ENCODE data around the gene USP6NL.

The USP6NL gene

DNA sequence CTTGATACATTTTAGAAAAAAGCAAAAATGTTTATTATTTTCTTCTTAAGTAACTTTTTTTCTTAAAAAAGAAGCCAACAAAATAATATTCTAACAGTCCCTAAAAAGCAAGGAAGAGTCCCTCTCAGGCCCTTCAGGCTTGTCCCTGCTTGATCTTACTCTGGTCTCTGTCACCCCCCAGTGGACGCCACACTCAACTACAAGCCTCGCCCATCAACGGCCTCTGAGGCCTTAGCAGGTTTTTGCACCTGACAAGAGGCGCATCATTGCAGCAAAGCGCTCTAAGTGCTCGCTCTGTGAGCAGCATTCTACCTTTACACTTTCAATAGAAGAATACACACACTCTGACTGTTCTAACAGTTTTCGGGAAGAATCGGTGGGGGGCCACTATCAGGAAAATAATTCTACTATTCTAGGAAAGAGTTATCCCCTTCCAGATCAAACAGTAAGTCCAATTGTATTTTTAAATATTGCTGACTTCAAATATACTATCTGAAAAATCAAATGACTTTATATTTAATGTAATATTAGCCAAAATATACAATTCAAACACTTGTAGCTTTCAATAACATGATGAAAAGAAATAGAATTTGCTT lies 139.2 kb downstream of the USP6NL start:
- peak; percentile 54 for DNase-seq

DNA sequence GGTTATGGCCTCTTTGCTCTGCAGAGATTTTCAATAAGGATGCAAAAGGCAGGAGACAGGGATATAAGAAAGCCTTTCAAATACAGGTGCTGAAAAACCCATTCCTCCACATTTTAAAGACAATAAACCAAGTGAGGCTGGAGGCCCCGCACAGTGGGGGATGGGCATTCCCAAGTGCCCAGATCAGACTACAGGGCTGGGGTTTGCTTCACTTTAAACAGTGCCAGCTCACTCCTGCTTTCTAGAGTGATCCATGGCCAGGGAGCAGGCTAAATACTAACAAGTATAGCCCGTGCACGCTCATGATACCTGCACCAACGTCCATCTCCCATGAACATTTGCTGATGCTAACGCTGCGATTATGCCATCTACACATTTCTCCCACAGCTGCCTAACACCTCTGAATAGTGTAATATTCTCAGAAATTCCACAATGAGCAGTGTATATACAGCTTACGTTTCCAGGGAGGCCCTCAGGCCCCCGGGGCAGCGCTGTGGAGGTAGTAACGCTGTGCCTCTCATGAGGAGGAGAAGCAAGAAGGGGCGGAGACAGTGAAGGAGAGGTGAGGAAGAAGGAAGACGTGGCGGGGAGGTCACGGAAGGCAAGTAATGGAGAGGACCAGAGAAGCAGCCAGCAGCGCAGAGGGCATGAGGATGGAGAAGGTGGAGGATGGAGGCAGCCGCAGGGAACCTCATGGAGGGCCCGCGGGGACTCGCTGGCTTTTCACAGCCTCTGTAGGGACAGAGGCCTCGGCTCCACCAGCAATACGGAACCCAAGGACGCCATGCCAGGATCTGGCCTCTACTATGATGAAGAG lies 141.7 kb downstream of the USP6NL start:
- no peak for DNase-seq

DNA sequence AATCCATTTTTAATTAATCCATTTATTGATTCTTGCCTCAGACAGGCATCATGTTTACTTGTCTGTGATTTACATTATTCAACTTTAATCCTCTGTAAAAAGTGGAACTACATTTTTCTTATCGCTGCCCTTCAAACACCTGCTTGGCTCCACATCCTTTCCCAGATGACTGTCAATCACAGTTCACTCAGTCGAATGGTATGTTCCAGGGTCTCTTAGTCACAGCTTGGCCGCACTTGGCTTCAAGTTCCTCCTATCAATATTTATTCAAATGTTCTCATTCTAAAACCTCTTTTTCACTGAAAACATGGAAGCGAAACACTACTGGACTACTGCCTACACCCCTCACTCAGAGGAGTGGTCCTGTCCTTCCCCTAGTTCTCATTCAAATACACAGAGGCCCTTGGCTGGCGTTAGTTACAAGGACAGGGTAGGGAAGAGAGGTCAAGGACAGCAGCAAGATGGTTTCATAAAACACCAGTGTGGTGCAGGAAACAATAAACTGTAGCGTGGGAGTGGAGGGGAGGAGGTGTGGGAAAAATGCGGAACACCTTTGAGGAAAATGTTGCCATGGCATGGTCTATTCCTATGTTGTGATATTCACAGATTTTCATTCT lies 143.2 kb downstream of the USP6NL start:
- no peak for DNase-seq

DNA sequence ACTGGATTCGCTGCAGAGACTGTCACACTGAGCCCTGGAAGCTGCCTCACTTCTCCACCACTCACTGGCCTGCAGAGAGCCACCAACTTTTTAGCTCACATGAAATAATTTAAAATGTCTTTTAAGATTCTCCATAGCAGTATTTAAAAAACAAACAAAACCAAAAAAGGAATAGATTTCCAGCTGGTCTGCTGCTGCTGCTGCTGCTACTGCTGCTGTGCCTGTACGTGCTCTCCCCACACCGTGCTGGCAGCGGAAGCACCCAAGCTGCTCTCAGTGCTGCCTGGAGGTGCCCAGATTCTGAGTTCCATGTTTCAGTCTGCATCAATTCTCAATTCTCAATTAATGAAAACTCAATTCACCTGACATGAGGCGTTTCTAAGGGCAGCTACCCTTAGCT lies 146.0 kb downstream of the USP6NL start:
- DNase-seq: no peak

DNA sequence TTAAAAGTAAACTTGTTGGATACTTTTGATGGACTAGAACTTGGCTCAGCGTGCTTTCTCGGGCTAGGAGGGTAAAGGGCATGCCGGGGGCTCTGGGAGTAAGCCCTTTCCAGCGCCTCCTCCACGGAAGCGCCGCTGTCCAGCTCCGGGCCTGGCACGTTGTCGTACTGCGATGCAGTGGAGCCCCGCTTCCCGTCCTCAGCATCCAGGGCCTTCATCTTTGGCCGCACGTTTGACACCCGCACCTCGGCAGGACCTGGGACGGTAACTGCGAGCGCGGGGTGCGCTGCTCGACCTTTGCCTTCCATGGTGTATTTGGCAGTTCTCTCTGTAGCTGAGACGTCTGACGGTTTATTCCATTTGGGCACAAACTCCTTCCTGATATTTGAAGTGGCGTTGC lies 148.3 kb downstream of the USP6NL start:
- no peak for DNase-seq

DNA sequence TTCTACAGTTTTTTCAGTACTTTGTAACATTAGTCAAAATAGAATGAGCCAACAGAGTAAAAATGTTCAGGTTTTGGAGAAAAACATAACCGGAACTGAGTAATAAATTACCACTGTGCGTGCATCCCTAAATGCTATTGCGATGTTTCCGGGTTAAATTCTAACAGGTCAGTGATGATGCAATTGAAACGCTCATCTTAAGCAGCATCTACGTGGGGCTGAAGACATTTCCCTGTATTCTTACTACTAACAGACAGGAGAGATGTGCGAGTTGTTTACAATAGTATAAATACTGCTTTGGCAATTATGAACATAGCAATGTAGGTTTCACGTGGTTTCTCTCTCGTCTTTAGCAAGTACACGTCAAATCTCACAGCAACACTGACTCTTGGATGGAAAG lies 149.4 kb downstream of the USP6NL start:
- no peak for DNase-seq

DNA sequence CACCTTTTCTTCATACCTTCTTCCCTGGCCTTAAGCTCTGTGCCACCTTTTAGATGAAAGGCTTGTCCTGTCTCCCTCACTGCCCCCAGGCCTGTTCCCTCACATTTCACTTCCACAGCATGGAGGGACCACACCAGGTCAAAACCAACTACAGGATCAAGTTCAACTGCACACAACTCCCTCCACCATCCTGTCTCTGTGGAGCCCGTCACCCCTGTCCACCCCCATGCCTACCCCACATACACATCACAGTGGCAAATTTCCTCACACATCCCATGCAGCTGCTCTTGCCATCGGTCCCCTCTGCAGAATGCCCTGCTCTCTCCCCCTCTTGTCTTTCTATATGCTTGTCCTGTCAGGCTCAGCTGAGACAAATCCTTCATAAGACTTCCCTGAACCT lies 154.1 kb downstream of the USP6NL start:
- no peak for DNase-seq

DNA sequence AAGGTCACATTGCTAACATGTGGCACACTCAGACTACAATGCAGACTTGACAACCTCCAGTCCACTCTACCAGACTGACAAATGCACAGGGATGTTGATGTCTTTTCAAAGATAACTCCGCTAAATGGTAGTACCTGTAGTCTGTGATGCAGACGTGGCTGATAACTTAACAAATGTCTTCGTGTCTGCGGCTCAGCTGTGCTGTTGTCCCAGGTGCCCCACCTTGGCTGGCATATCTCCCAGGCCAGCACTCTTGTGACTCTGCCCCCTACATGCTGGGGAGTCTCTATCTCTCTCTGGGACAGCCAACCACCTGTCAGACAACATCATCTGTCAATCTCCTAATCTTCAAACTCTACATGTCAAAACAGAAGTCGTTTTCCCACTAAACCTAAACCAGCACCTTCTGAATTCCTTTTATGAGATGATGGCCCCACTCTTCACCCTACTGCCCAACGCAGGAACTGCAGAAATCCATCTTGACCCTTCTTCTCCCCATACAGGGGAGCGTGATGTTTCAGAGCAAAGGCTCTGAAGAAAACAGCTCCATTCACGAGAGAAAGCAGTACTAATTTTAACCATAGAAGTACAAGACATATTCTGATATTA lies 156.4 kb downstream of the USP6NL start:
- no peak for DNase-seq

DNA sequence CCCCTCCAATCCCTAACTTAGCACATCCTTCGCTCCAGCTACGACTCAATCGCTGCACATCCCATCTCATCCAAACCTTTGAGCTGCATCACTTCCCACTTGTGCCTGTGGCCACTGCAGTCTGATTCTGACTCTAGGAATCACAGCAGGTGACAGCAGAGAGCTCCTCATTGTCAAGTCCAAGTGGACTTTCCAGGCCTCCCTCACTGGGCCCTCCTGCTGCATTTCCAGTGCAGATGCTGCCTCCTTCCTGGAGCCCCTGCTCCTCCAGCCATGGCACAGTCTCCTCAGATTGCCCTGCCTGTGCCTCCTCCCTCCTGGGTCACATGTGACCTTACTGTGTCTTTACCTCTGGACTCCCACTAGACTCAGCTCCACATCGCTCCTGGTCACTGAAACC lies 157.3 kb downstream of the USP6NL start:
- DNase-seq: no peak

DNA sequence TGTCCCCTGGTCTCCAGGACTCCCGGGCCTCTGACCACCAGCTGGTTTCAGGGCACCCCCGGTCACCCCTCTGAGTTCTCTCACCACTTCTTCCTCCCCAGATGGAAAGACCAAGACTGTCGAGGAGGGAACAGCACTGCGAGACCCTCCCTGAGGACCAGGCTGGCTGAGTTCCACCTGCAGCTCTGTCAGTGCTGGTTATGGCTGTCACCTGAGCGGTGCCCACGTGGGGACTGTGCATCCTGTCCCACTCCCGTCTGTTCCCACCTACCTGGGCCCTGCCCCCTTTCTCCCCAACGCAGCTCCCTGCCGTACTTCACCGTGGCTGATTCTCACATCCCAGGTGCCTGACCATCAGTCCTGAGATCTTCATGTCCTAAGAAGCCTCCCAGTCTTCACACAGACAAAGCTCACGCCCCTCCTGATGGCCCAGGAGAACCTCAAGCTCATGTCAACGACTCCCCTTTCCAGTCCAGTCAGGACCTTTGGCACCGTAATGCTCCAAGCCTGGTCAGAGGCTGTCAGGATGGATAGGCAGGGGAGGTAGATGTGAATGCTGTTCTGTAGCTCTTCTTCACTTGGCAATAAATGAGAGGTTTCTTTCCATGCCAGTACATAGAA lies 159.7 kb downstream of the USP6NL start:
- no peak for DNase-seq

DNA sequence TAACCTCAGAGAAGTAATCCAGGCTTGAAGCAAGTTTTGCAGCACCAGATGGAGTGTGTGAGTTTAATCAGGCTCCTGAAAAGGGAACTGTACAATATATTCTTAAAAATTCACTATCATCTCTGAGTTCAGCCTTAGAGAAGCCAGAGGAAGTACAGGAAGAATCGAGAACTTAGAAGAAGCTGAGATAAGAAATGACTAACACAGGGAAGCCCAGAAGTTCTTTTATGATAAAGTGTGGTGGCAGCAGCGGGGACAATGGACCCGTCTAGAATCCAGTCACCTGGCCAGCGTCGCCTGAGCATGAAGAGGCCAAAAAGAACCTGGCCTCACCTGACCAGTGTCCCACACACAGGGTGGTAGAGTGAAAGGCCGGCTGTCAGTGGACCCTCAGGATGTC lies 161.0 kb downstream of the USP6NL start:
- DNase-seq: no peak

DNA sequence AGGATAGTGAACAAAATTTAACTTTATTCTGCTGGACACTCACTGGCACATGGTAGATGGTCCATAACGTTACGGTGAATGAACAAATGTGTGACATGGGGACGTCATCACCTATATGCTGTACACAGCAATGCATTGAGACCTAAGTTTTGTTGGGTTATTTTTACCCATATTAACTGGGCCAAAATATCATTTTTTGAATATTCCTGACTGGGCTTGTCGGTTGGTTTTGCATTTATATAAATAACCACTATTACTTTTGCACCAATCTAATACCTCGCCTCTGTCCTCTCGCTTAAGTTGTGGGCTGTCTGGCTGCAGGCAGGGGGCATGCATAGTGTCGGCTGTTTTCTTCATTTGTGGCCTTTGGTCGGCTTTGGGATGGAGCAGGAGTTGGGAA lies 161.7 kb downstream of the USP6NL start:
- no peak for DNase-seq

DNA sequence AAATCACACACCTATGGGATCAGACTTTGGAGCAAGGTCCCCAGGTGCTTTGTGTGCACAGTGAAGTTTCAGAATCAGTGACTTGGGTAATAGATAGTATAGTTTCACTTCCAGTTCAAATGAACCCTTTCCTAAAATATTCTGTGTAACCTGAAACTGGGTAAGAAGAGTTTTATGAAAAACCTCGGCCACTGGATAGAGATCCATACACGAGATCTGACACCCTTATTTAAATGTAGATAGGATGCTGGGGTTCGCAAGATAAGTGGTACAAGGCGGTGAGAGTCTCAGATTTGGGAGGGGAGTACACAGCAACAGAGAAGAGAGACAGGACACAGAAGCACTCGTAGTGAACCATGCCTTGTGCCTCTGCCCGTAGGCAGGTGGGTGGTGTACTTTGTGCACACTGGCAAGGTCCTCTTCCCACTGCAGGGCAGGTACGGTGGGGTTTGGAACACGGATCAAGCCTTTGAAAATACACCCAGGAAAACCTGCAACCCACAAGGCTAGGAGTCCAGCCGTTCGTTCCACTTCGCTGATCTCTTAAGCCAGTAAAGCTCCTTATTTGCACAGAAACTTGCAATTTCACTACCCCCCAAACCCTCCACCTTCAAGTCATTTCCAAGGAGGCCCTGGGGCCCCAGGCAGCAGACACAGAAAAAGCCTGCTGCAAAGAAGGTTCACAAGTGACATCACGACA lies 162.8 kb downstream of the USP6NL start:
- DNase-seq: no peak

DNA sequence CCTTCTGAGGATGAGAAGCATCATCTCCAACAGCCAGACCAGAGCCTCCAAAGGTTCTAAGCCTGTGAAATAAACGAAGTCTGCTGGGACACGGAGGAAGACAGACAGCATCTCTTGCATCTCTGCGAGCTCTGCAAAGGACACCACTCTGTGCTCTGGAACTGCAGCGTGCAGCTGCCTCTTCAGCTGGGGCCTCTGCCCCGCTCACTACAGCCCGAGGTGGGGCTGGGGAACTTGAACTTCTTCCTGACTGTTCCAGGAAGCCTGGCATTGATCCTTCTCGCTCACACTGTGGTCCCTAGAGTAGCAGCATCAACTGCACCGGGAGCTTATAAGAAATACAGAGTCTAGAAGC lies 163.3 kb downstream of the USP6NL start:
- DNase-seq: no peak

DNA sequence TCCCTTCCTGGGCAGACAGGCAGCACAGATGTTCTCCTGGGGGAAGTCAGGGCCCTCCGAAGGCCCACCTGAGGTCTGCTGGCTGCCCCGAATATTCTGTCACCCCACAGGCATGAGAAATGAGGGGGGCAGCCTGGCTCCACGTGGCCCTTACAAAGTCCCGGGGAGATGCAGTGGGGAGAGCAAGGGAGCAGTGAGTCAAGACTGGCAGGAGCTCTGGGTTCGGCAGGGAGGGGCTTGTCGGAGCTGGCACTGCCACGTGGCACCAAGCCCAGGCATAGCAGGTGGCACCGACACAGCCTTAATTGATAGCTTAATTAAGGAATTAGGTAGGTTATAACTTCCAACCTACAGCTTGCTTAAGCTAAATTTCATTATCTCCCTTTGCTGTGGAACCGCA lies 163.9 kb downstream of the USP6NL start:
- no peak for DNase-seq

DNA sequence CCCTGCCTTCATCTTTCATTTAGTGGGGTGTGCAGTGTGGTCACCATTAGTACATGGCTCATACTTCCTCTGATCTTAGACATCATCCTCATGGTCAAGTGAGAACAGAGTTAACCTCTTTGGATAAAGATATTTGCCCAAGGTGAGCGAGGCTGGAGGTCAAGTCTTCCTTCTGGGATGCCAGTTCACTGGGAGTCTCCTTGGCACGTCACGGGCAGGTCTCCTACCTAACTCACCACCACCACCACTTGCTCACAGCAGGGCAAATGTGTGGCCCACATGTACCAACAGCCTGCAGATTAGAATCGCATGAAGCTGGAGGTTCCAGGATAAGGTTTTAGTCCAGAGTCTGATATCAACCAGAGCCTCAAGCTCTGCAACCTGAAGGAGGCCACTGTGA lies 164.6 kb downstream of the USP6NL start:
- DNase-seq: no peak

DNA sequence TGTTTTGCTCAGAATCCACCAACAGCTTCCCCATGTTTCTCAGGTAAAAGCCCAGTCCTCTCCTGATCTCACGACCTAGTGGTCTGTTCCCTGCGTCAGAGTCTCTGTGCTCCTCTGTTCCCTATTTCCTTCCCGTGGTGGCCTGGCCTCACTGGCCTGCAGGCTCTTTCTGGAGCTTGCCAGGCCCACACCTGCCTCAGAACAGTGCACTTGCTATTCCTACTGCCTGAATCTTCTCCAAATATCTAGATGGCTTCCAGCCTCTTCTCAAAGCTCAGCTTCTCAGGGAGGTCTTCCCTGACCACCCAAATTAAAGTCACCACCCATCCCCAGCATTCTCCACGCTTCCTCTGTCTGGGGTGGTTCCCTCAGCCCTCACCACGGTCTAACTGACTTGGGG lies 165.3 kb downstream of the USP6NL start:
- no peak for DNase-seq

DNA sequence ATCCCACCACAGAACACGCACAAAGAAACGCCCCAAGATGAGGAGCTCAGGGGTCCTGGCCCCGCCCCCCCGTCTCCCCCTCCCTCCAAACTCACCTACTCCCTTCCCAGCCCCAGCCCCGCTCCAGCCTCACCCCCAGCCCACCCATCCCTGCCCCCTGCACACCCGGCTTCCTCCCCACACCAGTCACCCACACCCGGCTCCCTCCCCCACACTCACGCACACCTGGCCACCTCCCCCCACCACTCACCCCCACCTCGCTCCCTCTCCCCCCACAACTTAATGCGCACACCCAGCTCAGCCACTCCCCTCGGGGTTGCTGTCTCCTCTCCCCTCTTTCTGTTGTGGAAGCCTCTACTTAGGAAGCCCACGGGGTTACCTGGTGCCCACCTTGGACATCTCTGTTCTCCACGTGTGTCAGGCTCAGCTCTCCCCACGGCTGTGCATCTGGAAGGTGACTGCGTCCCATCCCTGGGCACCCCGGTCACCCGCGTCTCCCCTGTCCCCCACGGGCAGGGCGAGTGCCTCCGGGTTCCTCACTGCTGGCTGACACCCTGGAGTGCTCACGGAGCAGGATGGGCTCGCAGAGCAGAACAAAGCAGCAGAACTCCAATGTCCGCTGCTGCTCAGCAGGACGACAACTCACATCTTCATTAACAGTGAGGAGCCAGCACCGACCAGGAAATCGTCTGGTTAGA lies 166.8 kb downstream of the USP6NL start:
- no peak for DNase-seq

DNA sequence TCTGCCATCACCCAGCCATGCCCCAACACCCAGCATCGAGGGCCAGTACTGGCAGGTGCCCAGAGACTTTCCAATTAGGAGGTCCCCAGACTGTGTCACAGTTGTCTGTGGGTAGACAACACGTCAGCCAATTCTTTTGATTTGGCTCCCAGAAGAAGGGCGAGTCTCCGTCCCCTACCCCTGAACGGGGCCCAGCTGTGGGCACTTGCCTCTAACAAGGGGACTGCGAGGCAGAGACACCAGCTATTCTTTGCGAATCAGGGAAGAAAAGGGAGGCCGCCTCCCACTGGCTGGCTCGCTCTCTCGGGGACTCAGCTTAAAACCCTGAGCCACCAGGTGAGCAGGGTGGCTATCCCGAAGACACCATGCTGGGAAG lies 167.3 kb downstream of the USP6NL start:
- DNase-seq: no peak

DNA sequence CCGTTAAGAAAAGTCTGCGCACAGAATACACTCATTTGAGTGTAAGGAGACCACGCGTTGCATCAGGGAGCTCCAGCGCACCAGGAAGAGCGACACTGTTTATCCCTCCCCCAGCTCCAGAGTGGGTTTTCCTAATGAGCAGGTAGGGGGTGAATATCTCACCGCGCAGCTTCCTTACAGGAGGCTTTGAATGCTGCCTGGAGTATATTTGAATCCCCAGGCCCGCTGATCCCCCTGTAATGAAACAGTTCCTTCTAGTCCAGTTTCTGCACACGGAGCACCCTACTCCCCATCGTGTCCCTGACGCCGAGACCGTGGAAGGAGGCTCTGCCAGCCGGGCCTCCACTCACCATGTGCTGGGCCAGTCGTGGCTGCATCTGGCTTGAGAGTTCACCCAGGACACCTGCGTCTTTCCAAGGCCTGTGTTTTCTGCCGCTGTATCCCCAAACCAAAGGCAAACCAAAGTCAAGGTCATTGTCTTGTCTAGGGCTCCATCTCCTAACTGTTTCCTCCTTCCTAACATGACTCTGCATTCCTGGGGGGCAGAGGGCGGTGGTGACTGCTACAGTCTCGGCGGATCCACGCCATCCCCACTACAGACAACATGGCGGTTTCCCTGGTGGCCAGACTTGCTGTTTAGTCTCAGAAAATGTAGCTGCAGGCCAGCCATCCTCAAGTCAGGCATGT lies 167.8 kb downstream of the USP6NL start:
- no peak for DNase-seq

DNA sequence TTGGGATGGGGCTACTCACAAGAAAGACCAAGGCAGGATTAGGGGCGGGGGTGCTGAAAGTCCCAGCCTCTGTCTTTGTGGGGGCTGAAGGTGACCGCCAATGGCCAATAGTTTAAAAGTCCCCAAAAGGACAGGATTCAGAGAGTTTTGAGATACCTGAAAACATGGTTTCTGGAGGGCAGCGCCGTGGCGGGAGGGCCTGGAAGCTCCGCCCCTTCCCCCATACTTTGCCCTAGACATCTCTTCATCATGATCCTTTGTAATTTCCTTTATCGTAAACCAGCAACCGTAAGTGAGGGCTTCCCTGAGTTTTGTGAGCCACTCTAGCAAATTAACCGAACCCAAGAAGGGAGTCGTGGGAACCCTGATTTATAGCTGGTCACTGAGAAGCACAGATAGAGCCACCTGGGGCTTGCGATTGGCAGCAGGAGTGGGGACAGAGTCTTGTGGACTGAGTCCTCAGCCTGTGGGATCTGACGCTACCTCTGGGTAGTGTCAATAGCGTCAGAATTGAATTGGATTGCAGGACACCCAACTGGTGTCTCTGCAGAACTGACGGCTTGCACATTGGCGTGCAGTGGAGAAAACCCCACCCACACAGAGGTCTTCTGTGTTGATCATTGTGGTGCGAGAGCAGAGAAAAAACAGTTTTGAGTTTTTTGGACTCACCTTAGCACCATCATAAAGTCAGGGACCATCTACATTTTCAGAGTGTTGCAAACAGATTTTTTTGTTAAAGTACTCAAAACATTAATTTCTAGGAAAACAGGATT lies 169.3 kb downstream of the USP6NL start:
- DNase-seq: no peak

All from NCI-H2171 treated with DMSO at 0.1 percent for 48 hours (cell line).